ENCODE results near the gene HCN2.

HCN2 gene

DNA sequence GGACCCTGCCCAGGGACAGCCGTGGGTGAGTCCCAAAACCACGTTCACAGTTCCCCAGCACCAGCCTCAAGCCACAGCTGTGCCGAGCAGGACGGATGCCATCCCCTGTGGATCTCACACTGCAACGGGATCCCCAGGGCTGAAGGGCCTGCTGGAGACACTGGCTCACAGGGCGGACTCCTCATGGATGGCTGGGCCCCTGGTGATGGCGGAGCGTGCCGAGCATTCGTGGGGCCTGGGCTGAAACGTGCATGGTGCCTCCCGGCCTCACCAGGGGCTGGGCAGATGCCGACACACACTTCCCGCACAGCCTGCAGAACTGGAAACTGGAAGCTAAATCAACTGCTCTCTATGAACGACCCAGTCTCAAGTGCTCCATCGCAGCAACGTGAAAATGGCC, 63.7 kb downstream of the HCN2 start:
- no peak for DNase-seq (ENCODE audit: low read depth, low spot score)

DNA sequence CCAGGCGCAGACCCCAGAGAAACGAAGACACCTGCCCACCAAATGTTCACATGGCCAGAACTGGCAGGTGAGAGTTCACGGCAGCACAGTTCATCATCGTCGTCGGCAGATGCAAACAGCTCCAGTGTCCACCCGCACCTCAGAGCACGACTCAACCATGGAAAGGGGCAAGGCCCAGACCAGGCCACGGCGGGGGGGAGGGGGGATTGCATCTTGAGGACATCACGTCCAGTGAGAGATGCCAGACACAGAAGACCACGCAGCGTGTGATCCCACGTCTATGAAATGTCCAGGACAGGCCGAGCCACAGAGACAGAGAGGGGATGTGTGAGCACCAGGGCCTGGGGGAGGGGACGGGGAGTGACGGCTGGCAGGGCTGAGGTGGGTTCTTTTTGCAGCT, 66.0 kb downstream of the HCN2 start:
- no peak for DNase-seq (ENCODE audit: low read depth, low spot score)

DNA sequence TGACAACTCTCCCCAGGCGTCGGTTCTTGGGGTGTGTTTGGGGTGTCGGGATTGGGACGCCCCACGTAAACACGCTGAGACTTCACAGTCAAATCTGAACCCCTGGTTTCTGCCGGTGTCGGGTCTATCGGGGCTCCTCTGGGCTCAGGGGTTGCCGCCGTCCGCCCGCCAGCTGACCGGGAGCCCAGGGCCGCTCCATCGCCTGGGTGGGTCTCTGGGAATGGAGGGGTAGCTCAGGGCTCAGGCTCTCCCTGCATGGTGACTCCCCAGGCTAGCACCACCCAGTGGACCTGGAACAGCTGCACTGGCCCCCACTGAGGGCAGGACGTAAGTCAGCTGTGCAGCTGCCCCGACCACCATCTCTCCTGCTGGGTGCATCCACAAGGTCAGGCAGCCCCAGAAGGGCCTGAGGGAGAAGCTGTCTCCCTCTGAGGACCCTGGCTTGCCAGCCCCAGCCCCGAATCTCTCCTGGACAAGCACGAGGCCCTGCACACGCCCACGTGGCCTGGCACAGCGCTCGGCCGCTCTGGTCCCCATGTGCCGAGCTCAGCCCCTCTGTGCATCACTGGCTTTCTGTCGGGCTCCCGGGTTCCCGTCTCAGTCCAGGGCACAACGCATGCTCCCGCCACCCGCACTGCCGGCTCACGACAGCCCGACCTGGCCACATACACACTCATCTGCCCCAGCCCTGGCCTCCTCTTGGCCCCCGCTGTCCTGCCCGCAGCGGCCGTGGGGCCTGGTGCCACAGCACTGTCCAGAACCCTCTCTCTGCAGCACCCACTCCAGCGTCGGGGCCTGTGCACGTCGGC, 67.3 kb downstream of the HCN2 start:
- DNase-seq (ENCODE audit: low read depth, low spot score) = no peak

GRCh38 chr19:657611-658010, 67.9 kb downstream of the HCN2 start:
- DNase-seq (ENCODE audit: low read depth, low spot score) = no peak

GRCh38 chr19:658059-658839, 68.6 kb downstream of the HCN2 start:
- no peak for DNase-seq (ENCODE audit: low read depth, low spot score)

- no peak for DNase-seq (ENCODE audit: low read depth, low spot score)
Observed at GRCh38 chr19:658916-659839, 69.5 kb downstream of the HCN2 start.

DNA sequence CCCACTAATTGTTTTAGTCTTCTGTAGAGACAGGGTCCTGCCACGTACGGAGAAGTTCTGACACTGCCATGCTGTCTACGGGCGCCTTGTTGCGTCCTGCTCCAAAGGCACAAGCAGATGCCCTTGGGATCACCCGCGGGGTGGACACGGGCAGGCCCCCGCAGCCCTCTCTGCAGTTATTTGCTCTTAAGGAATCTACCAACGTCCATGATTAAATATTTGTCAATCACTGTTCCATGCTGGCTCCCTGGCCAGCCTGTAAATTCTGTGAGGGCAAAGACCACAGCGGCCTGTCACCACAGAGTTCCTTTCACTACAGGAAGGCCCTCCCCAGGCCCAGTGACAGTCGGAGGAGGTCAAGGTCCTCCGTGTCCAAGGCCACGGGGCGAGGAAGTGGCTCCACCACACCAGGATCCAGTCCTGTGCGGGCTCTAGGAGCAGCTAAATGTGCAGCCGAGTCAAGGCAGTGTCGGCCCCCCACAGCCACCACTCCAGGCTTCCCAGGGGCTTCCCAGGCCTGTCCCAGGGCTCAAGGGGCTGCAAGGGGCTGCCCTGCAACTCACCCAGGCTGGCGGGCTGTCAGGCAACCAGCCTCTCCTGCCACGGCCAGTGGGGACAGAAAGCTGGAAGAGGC, 71.2 kb downstream of the HCN2 start:
- DNase-seq (ENCODE audit: low read depth, low spot score) = no peak

- DNase-seq (ENCODE audit: low read depth, low spot score) = no peak
Observed at GRCh38 chr19:661427-662196, 71.9 kb downstream of the HCN2 start.

GRCh38 chr19:662207-662961, 72.7 kb downstream of the HCN2 start:
- peak; percentile 69 for DNase-seq (ENCODE audit: low read depth, low spot score)

- DNase-seq (ENCODE audit: low read depth, low spot score) = peak; percentile 79
Observed at GRCh38 chr19:662962-663681, 73.4 kb downstream of the HCN2 start, which contains the start of gene RNF126. TSS of gene RNF126 (minus strand) at chr19:663214. CDS start at chr19:663121, 93 bp downstream.

GRCh38 chr19:663682-664117, 74.0 kb downstream of the HCN2 start:
- DNase-seq (ENCODE audit: low read depth, low spot score) = no peak

DNA sequence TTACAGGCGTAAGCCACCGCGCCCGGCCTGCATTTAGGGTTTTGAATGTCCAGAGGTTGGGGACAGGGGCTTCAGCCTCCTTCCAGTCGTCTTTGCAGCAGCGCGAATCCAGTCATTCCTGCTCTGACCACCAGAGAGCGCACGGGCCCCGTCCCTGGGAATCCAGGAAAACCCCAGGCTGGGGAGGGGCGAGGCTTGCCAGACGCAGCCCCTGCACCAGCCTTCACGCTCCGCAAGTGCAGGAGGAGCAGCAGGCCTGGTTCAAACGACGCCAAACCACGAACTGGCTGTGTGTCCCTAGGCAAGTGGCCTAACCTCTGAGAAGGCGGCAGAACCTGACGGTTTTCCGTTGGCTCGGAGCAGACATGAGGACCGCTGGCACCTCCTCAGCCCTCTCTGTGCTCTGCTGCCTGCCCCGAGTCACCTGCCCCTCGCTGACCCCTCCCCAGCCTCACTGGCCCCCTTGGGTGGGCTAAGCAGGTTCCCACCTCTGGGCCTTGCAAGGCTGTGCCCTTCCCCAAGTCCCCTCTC, 75.3 kb downstream of the HCN2 start:
- peak; percentile 97 for DNase-seq (ENCODE audit: low read depth, low spot score)

All from ELF-1 (cell line).